Right lobe of liver (tissue), 4 donors: ENCODE data around the gene UGT1A8.

Experiments
- POLR2A ChIP-seq: fragments of 450-650 bp; IDR thresholded peaks from one replicate; pipeline ENCODE4 v1.6.1; 2017; ENCODE audit warnings: antibody characterized with exemption, mild to moderate bottlenecking
- TF ChIP-seq, protein P1 (sequence below), 4 donors: fragments of 200-600 bp in 3 of 4; fragments of 450-650 bp in 1 of 4; IDR thresholded peaks; one replicate each; pipeline versions ENCODE4 v1.5.1 to v1.8.0; 2016 to 2022; ENCODE audit warnings: antibody characterized with exemption in 4 of 4, mild to moderate bottlenecking in 2 of 4
- donor health status: DM: no; HTN: no; CAD: no.
- donor health status: DM: no; HTN: no; CAD: no.
- donor health status: DM: no; HTN: yes; CAD: no.

DNA sequence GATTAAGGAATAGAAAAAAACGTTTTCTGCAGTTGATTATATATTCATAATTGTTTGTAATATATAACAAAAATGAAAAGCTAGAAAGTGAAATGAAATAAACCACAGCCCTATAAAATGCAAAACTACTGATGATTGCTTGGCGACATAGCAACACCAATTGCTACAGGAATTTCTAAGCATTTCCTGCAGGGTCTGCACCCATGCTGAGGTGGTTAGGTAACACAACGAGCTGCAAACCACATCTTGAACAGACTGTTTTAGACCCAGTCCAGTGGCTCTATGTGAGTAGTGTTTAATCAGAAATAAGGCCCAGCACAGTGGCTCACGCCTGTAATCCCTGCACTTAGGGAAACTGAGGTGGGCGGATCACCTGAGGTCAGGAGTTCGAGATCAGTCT lies 37.1 kb downstream of the UGT1A8 start:
- TF ChIP-seq, protein P1, sequence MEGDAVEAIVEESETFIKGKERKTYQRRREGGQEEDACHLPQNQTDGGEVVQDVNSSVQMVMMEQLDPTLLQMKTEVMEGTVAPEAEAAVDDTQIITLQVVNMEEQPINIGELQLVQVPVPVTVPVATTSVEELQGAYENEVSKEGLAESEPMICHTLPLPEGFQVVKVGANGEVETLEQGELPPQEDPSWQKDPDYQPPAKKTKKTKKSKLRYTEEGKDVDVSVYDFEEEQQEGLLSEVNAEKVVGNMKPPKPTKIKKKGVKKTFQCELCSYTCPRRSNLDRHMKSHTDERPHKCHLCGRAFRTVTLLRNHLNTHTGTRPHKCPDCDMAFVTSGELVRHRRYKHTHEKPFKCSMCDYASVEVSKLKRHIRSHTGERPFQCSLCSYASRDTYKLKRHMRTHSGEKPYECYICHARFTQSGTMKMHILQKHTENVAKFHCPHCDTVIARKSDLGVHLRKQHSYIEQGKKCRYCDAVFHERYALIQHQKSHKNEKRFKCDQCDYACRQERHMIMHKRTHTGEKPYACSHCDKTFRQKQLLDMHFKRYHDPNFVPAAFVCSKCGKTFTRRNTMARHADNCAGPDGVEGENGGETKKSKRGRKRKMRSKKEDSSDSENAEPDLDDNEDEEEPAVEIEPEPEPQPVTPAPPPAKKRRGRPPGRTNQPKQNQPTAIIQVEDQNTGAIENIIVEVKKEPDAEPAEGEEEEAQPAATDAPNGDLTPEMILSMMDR (IDR thresholded peaks at IDR 0.05): no peak
- TF ChIP-seq POLR2A: no peak
